ENCODE data around the gene CASKIN2. TPM values are rescaled to one million over a fixed set of nuclear protein-coding genes. Genes with fewer than 3 reads are reported as not detected.

CASKIN2 gene
- total RNA-seq, 5 donors from 2014 or later (not counting 1 experiment from before 2014, with no cell fraction given) = 0.28 to 0.88 (median 0.85) TPM

DNA sequence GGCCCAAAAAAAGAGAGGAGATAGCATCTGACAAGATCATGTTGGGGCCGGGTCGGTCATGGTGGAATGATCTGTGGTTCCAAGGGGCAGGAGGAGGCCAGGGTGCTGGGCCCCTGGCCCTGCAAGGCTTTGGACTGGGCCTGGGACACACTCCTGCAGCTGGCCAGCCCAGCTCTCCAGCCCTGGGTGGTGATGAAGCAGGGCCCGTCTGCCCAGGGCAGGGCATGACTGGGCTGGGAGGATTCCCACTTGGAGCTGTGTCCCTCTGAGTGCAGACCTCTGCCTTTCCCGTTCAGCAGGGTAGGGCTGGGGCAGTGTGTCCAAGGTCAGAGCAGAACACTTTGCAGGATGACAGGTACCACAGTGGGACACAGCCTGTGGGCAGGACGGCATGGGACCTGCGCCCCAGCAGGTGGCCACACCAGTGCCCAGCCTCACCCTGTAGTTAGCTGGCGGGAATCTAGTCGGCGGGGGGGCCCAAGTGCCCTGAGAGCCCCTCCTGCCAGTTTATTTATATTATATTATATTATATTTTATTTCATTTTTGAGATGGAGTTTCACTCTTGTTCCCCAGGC is 44.7 kb upstream of the CASKIN2 start:
- H3K9me3 Mint-ChIP-seq = no peaks in the 10 kb centered on the region
- WGBS (ENCODE audit: insufficient coverage) = 96% methylated on average over 6 of the region's 9 CpGs
- DNase-seq (no peak), ATAC-seq (replicated peaks in 1 of 4) (no peak)
- Histone ChIP-seq H3K4me3 (ENCODE audit: control insufficient read depth in 1 of 2, extremely low read depth in 1 of 2, low read length in 1 of 2) (no peak overlapping the region), H3K27me3 (replicated peaks in 1 of 2; ENCODE audit: control insufficient read depth in 2 of 2, extremely low read depth in 1 of 2, insufficient read depth in 2 of 2, low read length in 1 of 2) (no peaks in the 10 kb centered on the region), H3K9me3 (no peaks in the 10 kb centered on the region), H3K4me1 (ENCODE audit: control insufficient read depth in 1 of 2, extremely low read depth in 1 of 2, insufficient read depth in 2 of 2, low read length in 2 of 2) (no peaks in the 10 kb centered on the region), H3K36me3 (ENCODE audit: control insufficient read depth in 2 of 2, extremely low read depth in 1 of 2, insufficient read depth in 1 of 2, low read length in 1 of 2) (peaks cover 8 to 50% of the 10 kb centered on the region in 2 donors), H3K27ac (ENCODE audit: low read length) (no peak overlapping the region)
- POLR2A ChIA-PET = no interaction called here
- peaks cover 0 to 4% (median 0%) of the 10 kb centered on the region in 3 donors for H3K4me1 Mint-ChIP-seq
- peaks cover 18% of the 10 kb centered on the region for H3K36me3 Mint-ChIP-seq
- no peaks in the 10 kb centered on the region for H3K27me3 Mint-ChIP-seq
- CTCF ChIA-PET = interaction anchor here (0.7 to 1.1 kb wide), 2 partner anchors 82 to 369 kb away, joined by 4 to 7 read pairs; no protein-coding TSS in a partner anchor
- H3K4me3 Mint-ChIP-seq = no peak overlapping the region
- H3K27ac Mint-ChIP-seq = no peak overlapping the region

DNA sequence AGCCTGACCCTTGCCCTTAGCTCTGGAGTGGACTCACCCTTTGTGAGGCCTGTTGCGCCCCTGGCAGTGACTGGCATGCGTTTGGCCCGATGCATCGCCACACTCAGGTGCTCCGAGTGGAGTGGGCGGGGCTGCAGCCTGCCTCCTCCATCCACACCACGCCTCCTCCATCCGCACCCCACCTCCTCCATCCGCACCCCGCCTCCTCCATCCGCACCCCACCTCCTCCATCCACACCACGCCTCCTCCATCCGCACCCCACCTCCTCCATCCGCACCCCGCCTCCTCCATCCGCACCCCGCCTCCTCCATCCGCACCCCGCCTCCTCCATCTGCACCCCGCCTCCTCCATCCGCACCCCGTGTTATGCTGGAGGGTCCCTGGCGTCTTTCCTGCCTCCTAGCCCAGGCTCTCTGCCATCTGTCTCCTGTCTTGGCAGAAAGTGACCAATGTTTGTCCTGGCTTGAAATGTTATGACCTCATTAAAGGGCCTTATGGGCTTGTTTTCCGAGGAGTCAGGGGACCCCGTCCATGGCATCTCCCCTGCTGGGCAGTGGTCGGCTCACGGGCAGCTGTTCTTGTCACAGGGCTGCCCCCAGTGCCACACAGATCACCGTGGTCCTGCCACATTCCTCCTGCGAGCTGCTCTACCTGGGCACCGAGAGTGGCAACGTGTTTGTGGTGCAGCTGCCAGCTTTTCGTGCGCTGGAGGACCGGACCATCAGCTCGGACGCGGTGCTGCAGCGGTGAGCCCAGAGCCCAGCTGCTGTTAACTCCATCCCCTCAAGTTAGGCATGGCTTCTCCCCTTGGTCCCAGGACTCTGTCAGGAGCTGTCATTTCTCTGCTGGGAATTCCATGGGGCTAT is 43.6 kb upstream of the CASKIN2 start:
- H3K9me3 Mint-ChIP-seq = no peaks in the 10 kb centered on the region
- peaks cover 7 to 39% of the 10 kb centered on the region in 2 donors for H3K36me3 ChIP-seq (ENCODE audit: control insufficient read depth in 2 of 2, extremely low read depth in 1 of 2, insufficient read depth in 1 of 2, low read length in 1 of 2)

DNA sequence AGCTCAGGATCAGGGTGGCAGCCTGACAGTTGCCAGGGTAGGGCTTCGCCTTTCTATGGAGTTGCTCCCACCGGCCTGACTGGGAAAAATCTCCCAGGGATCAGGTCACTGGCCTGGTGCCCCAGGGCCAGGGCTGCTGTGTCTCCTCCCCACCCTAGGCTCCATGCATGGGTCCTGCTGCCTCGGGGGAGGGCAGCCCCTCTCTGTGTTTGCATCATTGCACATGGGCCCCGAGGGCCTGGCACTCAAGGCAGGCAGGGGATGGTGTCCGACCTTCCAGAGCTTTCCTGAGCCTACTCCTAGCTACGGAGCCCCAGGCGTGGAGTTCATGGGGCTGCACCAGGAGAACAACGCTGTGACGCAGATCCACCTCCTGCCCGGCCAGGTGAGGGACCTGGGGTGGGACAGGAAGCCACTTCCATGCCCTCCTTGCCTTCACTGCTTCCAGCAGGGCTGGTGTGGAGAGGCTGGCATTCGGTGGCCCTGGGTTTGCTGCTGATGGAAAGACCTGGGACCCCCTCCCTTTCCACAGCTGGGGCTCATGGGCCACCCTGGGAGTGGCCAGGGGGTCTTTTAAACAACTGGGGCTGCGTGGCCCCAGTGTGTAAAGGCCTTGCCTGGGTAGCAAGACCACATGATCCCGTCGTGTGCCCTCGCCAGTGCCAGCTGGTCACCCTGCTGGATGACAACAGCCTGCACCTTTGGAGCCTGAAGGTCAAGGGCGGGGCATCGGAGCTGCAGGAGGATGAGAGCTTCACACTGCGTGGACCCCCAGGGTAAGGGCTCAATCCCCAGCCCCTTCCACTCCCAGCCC is 42.7 kb upstream of the CASKIN2 start:
- POLR2A ChIA-PET = no interaction called here
- Histone ChIP-seq H3K4me3 (ENCODE audit: control insufficient read depth in 1 of 2, extremely low read depth in 1 of 2, low read length in 1 of 2) (no peak overlapping the region), H3K27ac (ENCODE audit: low read length) (no peak overlapping the region), H3K9me3 (no peaks in the 10 kb centered on the region), H3K36me3 (ENCODE audit: control insufficient read depth in 2 of 2, extremely low read depth in 1 of 2, insufficient read depth in 1 of 2, low read length in 1 of 2) (peaks cover 4 to 31% of the 10 kb centered on the region in 2 donors), H3K27me3 (replicated peaks in 1 of 2; ENCODE audit: control insufficient read depth in 2 of 2, extremely low read depth in 1 of 2, insufficient read depth in 2 of 2, low read length in 1 of 2) (no peaks in the 10 kb centered on the region), H3K4me1 (ENCODE audit: control insufficient read depth in 1 of 2, extremely low read depth in 1 of 2, insufficient read depth in 2 of 2, low read length in 2 of 2) (no peaks in the 10 kb centered on the region)
- Mint-ChIP-seq H3K4me1 (peaks cover 0 to 4% (median 0%) of the 10 kb centered on the region in 3 donors), H3K27me3 (no peaks in the 10 kb centered on the region), H3K4me3 (no peak overlapping the region), H3K9me3 (no peaks in the 10 kb centered on the region), H3K27ac (no peak overlapping the region), H3K36me3 (peaks cover 15% of the 10 kb centered on the region)
- ATAC-seq (replicated peaks in 1 of 4) = no peak
- WGBS (ENCODE audit: insufficient coverage) = 94% methylated on average over 17 of the region's 18 CpGs
- CTCF ChIA-PET = no interaction called here
- no peak for DNase-seq

More for the DNA sequence above, 43.6 kb upstream of the CASKIN2 start:
- no peak overlapping the region for H3K4me3 ChIP-seq (ENCODE audit: control insufficient read depth in 1 of 2, extremely low read depth in 1 of 2, low read length in 1 of 2)
- CTCF ChIA-PET = no interaction called here
- Mint-ChIP-seq H3K4me1 (peaks cover 0 to 4% (median 0%) of the 10 kb centered on the region in 3 donors), H3K36me3 (peaks cover 15% of the 10 kb centered on the region), H3K27me3 (no peaks in the 10 kb centered on the region), H3K27ac (no peak overlapping the region), H3K4me3 (no peak overlapping the region)
- no peak for DNase-seq
- no peaks in the 10 kb centered on the region for H3K4me1 ChIP-seq (ENCODE audit: control insufficient read depth in 1 of 2, extremely low read depth in 1 of 2, insufficient read depth in 2 of 2, low read length in 2 of 2)
- ATAC-seq (replicated peaks in 1 of 4) = peak in 1 of 4 experiments; percentile 74
- 97% methylated on average over 23 of the region's 38 CpGs for WGBS (ENCODE audit: insufficient coverage)
- no peaks in the 10 kb centered on the region for H3K27me3 ChIP-seq (replicated peaks in 1 of 2; ENCODE audit: control insufficient read depth in 2 of 2, extremely low read depth in 1 of 2, insufficient read depth in 2 of 2, low read length in 1 of 2)
- POLR2A ChIA-PET = no interaction called here
- H3K9me3 ChIP-seq = no peaks in the 10 kb centered on the region
- H3K27ac ChIP-seq (ENCODE audit: low read length) = no peak overlapping the region

DNA sequence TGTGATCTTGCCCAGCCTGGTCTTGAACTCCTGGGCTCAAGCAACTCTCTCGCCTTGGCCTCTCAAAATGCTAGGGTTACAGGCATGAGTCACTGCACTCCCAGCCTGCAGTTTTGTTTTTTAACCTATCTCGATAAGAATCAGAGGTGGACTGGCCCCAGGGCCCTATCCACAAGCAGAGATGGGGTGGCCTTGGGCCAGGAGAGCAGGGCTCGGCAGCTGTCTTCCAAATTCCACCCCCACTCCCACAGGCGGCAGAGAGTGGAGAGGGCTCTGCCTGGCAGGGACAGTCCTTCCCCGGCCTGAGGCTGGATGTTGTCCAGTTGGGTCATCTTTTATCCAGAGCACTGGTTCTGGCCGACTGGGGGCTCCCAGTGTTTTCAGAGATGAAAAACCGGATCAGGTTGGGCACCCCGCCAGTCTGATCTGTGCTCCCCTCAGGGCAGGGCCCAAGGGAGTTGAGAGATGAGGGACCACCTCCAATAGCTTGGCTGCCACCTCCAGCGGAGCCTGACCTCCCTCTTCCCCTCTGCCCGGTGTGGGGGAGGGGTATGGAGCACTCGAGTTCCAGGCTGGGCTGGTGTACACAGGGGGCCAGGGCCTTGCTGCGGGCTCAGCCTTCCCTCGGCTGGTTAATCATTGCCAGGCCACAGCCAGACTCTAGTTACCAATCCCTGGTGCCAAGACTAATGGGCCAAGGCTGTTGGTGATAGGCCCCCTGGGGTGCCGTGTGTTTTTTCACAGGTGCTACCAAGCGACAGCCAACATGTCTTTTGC is 41.9 kb upstream of the CASKIN2 start:
- H3K27ac Mint-ChIP-seq = no peak overlapping the region
- no peaks in the 10 kb centered on the region for H3K9me3 Mint-ChIP-seq
- Histone ChIP-seq H3K27me3 (replicated peaks in 1 of 2; ENCODE audit: control insufficient read depth in 2 of 2, extremely low read depth in 1 of 2, insufficient read depth in 2 of 2, low read length in 1 of 2) (no peaks in the 10 kb centered on the region), H3K4me3 (ENCODE audit: control insufficient read depth in 1 of 2, extremely low read depth in 1 of 2, low read length in 1 of 2) (no peak overlapping the region), H3K4me1 (ENCODE audit: control insufficient read depth in 1 of 2, extremely low read depth in 1 of 2, insufficient read depth in 2 of 2, low read length in 2 of 2) (no peaks in the 10 kb centered on the region), H3K27ac (ENCODE audit: low read length) (no peak overlapping the region), H3K9me3 (no peaks in the 10 kb centered on the region), H3K36me3 (ENCODE audit: control insufficient read depth in 2 of 2, extremely low read depth in 1 of 2, insufficient read depth in 1 of 2, low read length in 1 of 2) (peaks cover 4 to 24% of the 10 kb centered on the region in 2 donors)
- no peaks in the 10 kb centered on the region for H3K27me3 Mint-ChIP-seq
- ChIA-PET CTCF (no interaction called here), POLR2A (no interaction called here)
- H3K4me1 Mint-ChIP-seq = peaks cover 0 to 4% (median 0%) of the 10 kb centered on the region in 3 donors
- WGBS (ENCODE audit: insufficient coverage) = 96% methylated on average over 9 of the region's 15 CpGs
- DNase-seq (no peak), ATAC-seq (replicated peaks in 1 of 4) (no peak)
- no peak overlapping the region for H3K4me3 Mint-ChIP-seq
- H3K36me3 Mint-ChIP-seq = peaks cover 12% of the 10 kb centered on the region

DNA sequence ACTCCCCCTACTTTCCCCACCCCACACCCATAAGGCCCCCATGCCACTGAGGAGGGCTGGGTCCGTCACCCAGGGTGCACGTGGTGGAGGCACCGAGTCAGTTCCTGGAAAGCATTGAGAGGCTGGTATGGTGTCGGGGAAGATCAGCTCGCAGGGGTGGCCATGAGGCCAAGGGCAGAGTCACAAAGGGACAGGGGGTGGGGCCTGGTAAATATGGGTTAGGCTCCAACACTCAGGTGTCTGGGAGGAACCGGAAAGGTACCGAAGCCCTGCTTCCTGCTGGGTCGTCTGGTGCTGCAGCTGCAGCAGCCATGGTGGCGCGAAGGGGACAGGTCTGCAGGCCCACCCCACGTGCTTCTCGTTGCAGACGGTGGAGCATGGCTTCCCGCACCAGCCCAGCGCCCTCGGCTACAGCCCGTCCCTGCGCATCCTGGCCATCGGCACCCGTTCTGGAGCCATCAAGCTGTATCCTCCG is 40.4 kb upstream of the CASKIN2 start:
- H3K4me1 Mint-ChIP-seq = peaks cover 0 to 4% (median 0%) of the 10 kb centered on the region in 3 donors
- Histone ChIP-seq H3K36me3 (ENCODE audit: control insufficient read depth in 2 of 2, extremely low read depth in 1 of 2, insufficient read depth in 1 of 2, low read length in 1 of 2) (peaks cover 4 to 18% of the 10 kb centered on the region in 2 donors), H3K27ac (ENCODE audit: low read length) (no peak overlapping the region), H3K27me3 (replicated peaks in 1 of 2; ENCODE audit: control insufficient read depth in 2 of 2, extremely low read depth in 1 of 2, insufficient read depth in 2 of 2, low read length in 1 of 2) (no peaks in the 10 kb centered on the region), H3K4me1 (ENCODE audit: control insufficient read depth in 1 of 2, extremely low read depth in 1 of 2, insufficient read depth in 2 of 2, low read length in 2 of 2) (no peaks in the 10 kb centered on the region), H3K9me3 (no peaks in the 10 kb centered on the region), H3K4me3 (ENCODE audit: control insufficient read depth in 1 of 2, extremely low read depth in 1 of 2, low read length in 1 of 2) (no peak overlapping the region)
- no peak overlapping the region for H3K4me3 Mint-ChIP-seq
- no peak overlapping the region for H3K27ac Mint-ChIP-seq
- POLR2A ChIA-PET = no interaction called here
- ATAC-seq (replicated peaks in 1 of 4) (no peak), DNase-seq (no peak)
- peaks cover 8% of the 10 kb centered on the region for H3K36me3 Mint-ChIP-seq
- CTCF ChIA-PET = no interaction called here
- H3K9me3 Mint-ChIP-seq = no peaks in the 10 kb centered on the region
- no peaks in the 10 kb centered on the region for H3K27me3 Mint-ChIP-seq
- 85% methylated on average over 20 of the region's 21 CpGs for WGBS (ENCODE audit: insufficient coverage)
